ENCODE results near the gene KCNJ14.

The KCNJ14 gene

DNA sequence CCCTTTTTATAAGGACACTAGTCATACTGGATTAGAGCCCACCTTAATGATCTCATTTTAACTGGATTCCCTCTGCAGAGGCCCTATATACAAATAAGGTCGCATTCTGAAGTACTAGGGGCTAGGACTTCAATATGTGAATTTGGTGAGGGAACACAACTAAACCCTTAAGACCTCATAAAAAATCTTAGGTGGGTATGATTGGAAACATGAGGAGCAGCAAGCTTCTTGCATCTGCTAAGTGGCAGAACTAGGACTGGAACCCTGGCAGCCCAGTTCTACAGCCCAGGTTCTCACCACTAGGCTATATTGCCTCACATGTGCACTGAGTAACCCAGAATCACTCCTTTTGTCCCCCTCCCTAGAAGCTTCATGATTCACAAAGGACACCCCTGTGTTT lies 26.7 kb upstream of the KCNJ14 start:
- H3K27ac ChIP-seq: no peak overlapping the region
- peaks cover 5 to 8% of the 10 kb centered on the region in 2 experiments for H3K4me1 ChIP-seq (ENCODE audit: control insufficient read depth in 1 of 2, insufficient read depth in 1 of 2, low read depth in 1 of 2, low read length in 1 of 2)
- no peaks in the 10 kb centered on the region for H3K27me3 ChIP-seq
- H3K9me3 ChIP-seq: no peaks in the 10 kb centered on the region
- H3K4me3 ChIP-seq (ENCODE audit: low read depth in 1 of 2, low read length in 1 of 2): no peak overlapping the region
- no peak for TF ChIP-seq CTCF (IDR thresholded peaks at IDR 0.05)
- no peaks in the 10 kb centered on the region for H3K36me3 ChIP-seq

- Histone ChIP-seq H3K4me3 (ENCODE audit: low read depth in 1 of 2, low read length in 1 of 2) (no peak overlapping the region), H3K27ac (no peak overlapping the region), H3K4me1 (ENCODE audit: control insufficient read depth in 1 of 2, insufficient read depth in 1 of 2, low read depth in 1 of 2, low read length in 1 of 2) (no peaks in the 10 kb centered on the region), H3K27me3 (peaks cover 16% of the 10 kb centered on the region), H3K36me3 (no peaks in the 10 kb centered on the region), H3K9me3 (no peaks in the 10 kb centered on the region)
- TF ChIP-seq CTCF (IDR thresholded peaks at IDR 0.05): no peak
These were observed 22.0 kb upstream of the KCNJ14 start for GRCh38 chr19:48433337-48433736.

GRCh38 chr19:48436586-48436985 lies 18.8 kb upstream of the KCNJ14 start:
- Histone ChIP-seq H3K27ac (no peak overlapping the region), H3K36me3 (no peaks in the 10 kb centered on the region), H3K9me3 (no peaks in the 10 kb centered on the region), H3K4me3 (ENCODE audit: low read depth in 1 of 2, low read length in 1 of 2) (no peak overlapping the region), H3K4me1 (ENCODE audit: control insufficient read depth in 1 of 2, insufficient read depth in 1 of 2, low read depth in 1 of 2, low read length in 1 of 2) (no peaks in the 10 kb centered on the region), H3K27me3 (peaks cover 35% of the 10 kb centered on the region)
- no peak for TF ChIP-seq CTCF (IDR thresholded peaks at IDR 0.05)

DNA sequence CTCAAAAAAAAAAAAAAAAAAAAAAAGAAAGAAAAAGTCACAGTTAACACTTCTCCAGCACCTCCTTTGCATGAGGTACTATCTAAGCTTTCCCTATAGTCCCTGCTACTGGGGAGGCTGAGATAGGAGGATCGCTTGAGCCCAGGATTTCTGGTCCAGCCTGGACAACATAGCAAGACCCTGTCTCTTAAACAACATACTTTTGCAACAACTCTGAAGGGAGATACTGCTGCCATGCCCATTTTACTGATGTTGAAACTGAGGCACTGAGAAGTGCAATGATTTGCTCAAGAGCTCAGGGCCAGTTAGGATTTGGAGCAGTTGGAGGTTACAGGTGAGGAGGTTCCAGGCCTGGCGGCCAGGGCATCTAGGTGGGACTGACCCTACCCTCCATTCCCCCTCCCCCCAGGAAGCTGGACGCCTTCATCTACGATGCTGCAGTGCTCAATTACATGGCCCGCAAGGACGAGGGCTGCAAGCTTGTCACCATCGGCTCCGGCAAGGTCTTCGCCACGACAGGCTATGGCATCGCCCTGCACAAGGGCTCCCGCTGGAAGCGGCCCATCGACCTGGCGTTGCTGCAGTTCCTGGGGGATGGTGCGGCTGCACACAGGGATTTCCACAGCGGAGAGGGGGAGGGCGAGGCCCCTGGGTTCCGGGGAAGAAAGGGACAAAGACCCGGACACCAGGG lies 13.9 kb upstream of the KCNJ14 start:
- Histone ChIP-seq H3K4me1 (ENCODE audit: control insufficient read depth in 1 of 2, insufficient read depth in 1 of 2, low read depth in 1 of 2, low read length in 1 of 2) (peaks cover 23 to 27% of the 10 kb centered on the region in 2 experiments), H3K27ac (no peak overlapping the region), H3K4me3 (ENCODE audit: low read depth in 1 of 2, low read length in 1 of 2) (no peak overlapping the region), H3K27me3 (peaks cover 70% of the 10 kb centered on the region), H3K9me3 (no peaks in the 10 kb centered on the region), H3K36me3 (no peaks in the 10 kb centered on the region)
- TF ChIP-seq CTCF (IDR thresholded peaks at IDR 0.05): no peak

GRCh38 chr19:48442116-48443035 lies 13.0 kb upstream of the KCNJ14 start:
- no peak overlapping the region for H3K4me3 ChIP-seq (ENCODE audit: low read depth in 1 of 2, low read length in 1 of 2)
- peaks cover 63% of the 10 kb centered on the region for H3K27me3 ChIP-seq
- no peaks in the 10 kb centered on the region for H3K9me3 ChIP-seq
- H3K36me3 ChIP-seq: no peaks in the 10 kb centered on the region
- H3K4me1 ChIP-seq (ENCODE audit: control insufficient read depth in 1 of 2, insufficient read depth in 1 of 2, low read depth in 1 of 2, low read length in 1 of 2): peaks cover 25 to 27% of the 10 kb centered on the region in 2 experiments
- H3K27ac ChIP-seq: no peak overlapping the region
- TF ChIP-seq CTCF (IDR thresholded peaks at IDR 0.05): no peak

All from neutrophil (primary cell).